GM23338 (cell line): ENCODE data around the gene ZPBP2. TPM values are rescaled to one million over a fixed set of nuclear protein-coding genes. Genes with fewer than 3 reads are reported as not detected.

Source experiments
- ATAC-seq: fragments of 200-7000 bp; cut with Tn5 transposase; 3 replicates; pipeline ENCODE4 v1.9.1; 2020
- DNase-seq: peaks from one replicate; pipeline ENCODE4 v3.0.0-alpha.2; 2015; ENCODE audit warnings: low spot score
- H2AFZ ChIP-seq: fragments of 200-600 bp; sonication (generic); 2 replicates; pipeline ENCODE4 v1.8.0; 2016; ENCODE audit warnings: antibody characterized with exemption, mild to moderate bottlenecking, moderate library complexity
- H3F3A ChIP-seq: fragments of 200-600 bp; sonication (generic); replicated peaks from 2 replicates; pipeline ENCODE4 v1.8.0; 2017; ENCODE audit warnings: antibody characterized with exemption, mixed run types, low read depth
- H3K27ac ChIP-seq: fragments of 200-600 bp; sonication (generic); 2 replicates; pipeline ENCODE4 v1.6.1; 2016; ENCODE audit warnings: low read depth
- H3K27me3 ChIP-seq: fragments of 200-600 bp; sonication (generic); 2 replicates; pipeline ENCODE4 v1.8.0; 2016; ENCODE audit warnings: mild to moderate bottlenecking, mixed run types, moderate library complexity; ENCODE audit not compliant: insufficient read depth
- H3K36me3 ChIP-seq: fragments of 200-600 bp; sonication (generic); 2 replicates; pipeline ENCODE4 v1.8.0; 2016; ENCODE audit warnings: mild to moderate bottlenecking; ENCODE audit not compliant: insufficient read depth
- H3K4me1 ChIP-seq: fragments of 200-600 bp; sonication (generic); 2 replicates; pipeline ENCODE4 v1.8.0; 2016; ENCODE audit warnings: mild to moderate bottlenecking, moderate library complexity; ENCODE audit not compliant: insufficient read depth
- H3K4me2 ChIP-seq: fragments of 200-600 bp; sonication (generic); 2 replicates; pipeline ENCODE4 v1.7.1; 2017; ENCODE audit warnings: mixed run types
- H3K4me3 ChIP-seq: fragments of 200-600 bp; sonication (generic); 2 replicates; pipeline ENCODE4 v1.6.1; 2016; ENCODE audit warnings: mixed run types
- H3K79me2 ChIP-seq: fragments of 200-600 bp; sonication (generic); replicated peaks from 2 replicates; pipeline ENCODE4 v1.8.0; 2017; ENCODE audit warnings: mild to moderate bottlenecking; ENCODE audit not compliant: insufficient read depth
- H3K9me2 ChIP-seq: fragments of 200-600 bp; sonication (generic); 2 replicates; pipeline ENCODE4 v1.8.0; 2017; ENCODE audit not compliant: insufficient read depth
- H4K20me1 ChIP-seq: fragments of 200-600 bp; sonication (generic); replicated peaks from 2 replicates; pipeline ENCODE4 v1.8.0; 2017; ENCODE audit warnings: mild to moderate bottlenecking; ENCODE audit not compliant: insufficient read depth
- H3K27ac Mint-ChIP-seq: 2 replicates; pipeline ENCODE4 v1.8.0; 2020; ENCODE audit warnings: inconsistent platforms, mild to moderate bottlenecking, moderate library complexity, mixed read lengths
- H3K27me3 Mint-ChIP-seq: 3 replicates; pipeline ENCODE4 v1.8.0; 2022; ENCODE audit warnings: low read depth, mild to moderate bottlenecking, moderate library complexity, mixed read lengths, inconsistent platforms; ENCODE audit not compliant: insufficient read depth, poor library complexity
- H3K36me3 Mint-ChIP-seq: 3 replicates; pipeline ENCODE4 v1.8.0; 2021; ENCODE audit warnings: low read depth, mild to moderate bottlenecking, inconsistent platforms, moderate library complexity, mixed read lengths
- H3K4me1 Mint-ChIP-seq: 3 replicates; pipeline ENCODE4 v1.8.0; 2020; ENCODE audit warnings: mild to moderate bottlenecking, inconsistent platforms, mixed read lengths
- H3K4me3 Mint-ChIP-seq: 3 replicates; pipeline ENCODE4 v1.8.0; 2021; ENCODE audit warnings: moderate library complexity, mild to moderate bottlenecking, inconsistent platforms, mixed read lengths
- H3K9me3 Mint-ChIP-seq: 3 replicates; pipeline ENCODE4 v1.8.0; 2020; ENCODE audit warnings: moderate library complexity, mild to moderate bottlenecking, inconsistent platforms, mixed read lengths
- CREB1 ChIP-seq: fragments of 250-450 bp; sonication (Bioruptor Pico); IDR thresholded peaks from 2 replicates; pipeline ENCODE4 v1.5.0; 2020; ENCODE audit warnings: low read depth, mild to moderate bottlenecking, moderate library complexity
- CTCF ChIP-seq, 2 experiments: fragments of 200-600 bp in 1 of 2; sonication (generic) in 1 of 2; conservative IDR thresholded peaks; 2 replicates each; pipeline versions ENCODE4 v1.5.1 to v1.6.1; 2016 to 2017; ENCODE audit warnings: antibody characterized with exemption in 2 of 2, low read depth in 2 of 2, mild to moderate bottlenecking in 2 of 2, moderate library complexity in 1 of 2
- ETS1 ChIP-seq: IDR thresholded peaks from 2 replicates; pipeline ENCODE4 v1.6.1; 2016; ENCODE audit warnings: antibody characterized with exemption
- EZH2 ChIP-seq: fragments of 200-600 bp; sonication (generic); IDR thresholded peaks from one replicate; pipeline ENCODE4 v1.8.0; 2017; ENCODE audit warnings: antibody characterized with exemption, mild to moderate bottlenecking, low read depth; ENCODE audit not compliant: unreplicated experiment
- EZH2phosphoT487 ChIP-seq: fragments of 200-600 bp; sonication (generic); IDR thresholded peaks from one replicate; pipeline ENCODE4 v1.8.1; 2018; ENCODE audit warnings: antibody characterized with exemption; ENCODE audit not compliant: unreplicated experiment
- JUNB ChIP-seq: IDR thresholded peaks from one replicate; pipeline ENCODE4 v1.6.1; 2016; ENCODE audit warnings: antibody characterized with exemption; ENCODE audit not compliant: unreplicated experiment
- NANOG ChIP-seq: IDR thresholded peaks from 2 replicates; pipeline ENCODE4 v1.6.1; 2016; ENCODE audit warnings: antibody characterized with exemption, borderline replicate concordance
- REST ChIP-seq: IDR thresholded peaks from one replicate; pipeline ENCODE4 v1.6.1; 2018; ENCODE audit warnings: antibody characterized with exemption; ENCODE audit not compliant: unreplicated experiment
- STAT1 ChIP-seq: IDR thresholded peaks from one replicate; pipeline ENCODE4 v1.6.1; 2016; ENCODE audit warnings: antibody characterized with exemption; ENCODE audit not compliant: unreplicated experiment
- ZNF114 ChIP-seq: fragments of 250-450 bp; sonication (Bioruptor Pico); IDR thresholded peaks from 2 replicates; pipeline ENCODE4 v1.5.0; 2020; ENCODE audit warnings: mild to moderate bottlenecking, moderate library complexity
- ZNF462 ChIP-seq: fragments of 250-450 bp; sonication (Bioruptor Pico); IDR thresholded peaks from 2 replicates; pipeline ENCODE4 v1.5.0; 2020; ENCODE audit warnings: mild to moderate bottlenecking, moderate library complexity
- polyA plus RNA-seq: library from polyadenylated mRNA; unstranded; fragments of >200 nt; fragmentation: Nextera tagmentation; extraction: Ambion mirVana; gene quantifications from 2 replicates; pipeline ENCODE4 v1.2.1, GENCODE V29; 2016
- total RNA-seq: library from RNA; depleted of rRNA; stranded (reverse); fragments of >200 nt; shearing (Covaris generic); gene quantifications from 2 replicates; pipeline ENCODE4 v1.2.3, GENCODE V29; 2014

ZPBP2 gene
- total and polyA plus RNA-seq, 2 experiments from 2014 or later = not detected

- no peak for TF ChIP-seq STAT1
These were observed at the start of gene ZPBP2 (continued) for GRCh38 chr17:39867880-39868553.

- H3K4me3 ChIP-seq = no peak overlapping the region
- peaks cover 9% of the 10 kb centered on the region; the same call in 2 of the 3 replicates for H3K36me3 Mint-ChIP-seq
These were observed 49.5 kb upstream of the ZPBP2 start for GRCh38 chr17:39818358-39819000.

More at GRCh38 chr17:39818358-39819000, 49.5 kb upstream of the ZPBP2 start:
- Mint-ChIP-seq H3K9me3 (peaks cover 14% of the 10 kb centered on the region), H3K4me3 (no peak overlapping the region), H3K27ac (no peak overlapping the region), H3K27me3 (no peaks in the 10 kb centered on the region), H3K4me1 (peaks cover 3% of the 10 kb centered on the region; the same call in 1 of the 3 replicates)
- Histone ChIP-seq H3K27me3 (no peaks in the 10 kb centered on the region), H3F3A (no peaks in the 10 kb centered on the region), H3K27ac (no peak overlapping the region), H3K4me1 (no peaks in the 10 kb centered on the region), H3K79me2 (no peaks in the 10 kb centered on the region), H3K9me2 (peaks cover 5% of the 10 kb centered on the region; the same call in 1 of the 2 replicates), H2AFZ (no peak overlapping the region), H3K4me2 (no peak overlapping the region), H4K20me1 (no peaks in the 10 kb centered on the region), H3K36me3 (no peaks in the 10 kb centered on the region)
- no peak for TF ChIP-seq EZH2
- TF ChIP-seq STAT1 = no peak
- no peak for TF ChIP-seq CTCF (conservative IDR thresholded peaks at IDR 0.05; ENCODE audit: low read depth in 2 of 2)
- TF ChIP-seq CREB1 (CRISPR knock-in tag) = no peak
- TF ChIP-seq ZNF462 (CRISPR knock-in tag) = no peak
- TF ChIP-seq EZH2phosphoT487 = no peak
- TF ChIP-seq NANOG = no peak
- TF ChIP-seq ETS1 = no peak
- TF ChIP-seq REST = no peak
- no peak for TF ChIP-seq ZNF114 (CRISPR knock-in tag)
- no peak for TF ChIP-seq JUNB
- ATAC-seq (no peak), DNase-seq (no peak)
